Small intestine (tissue), 7 donors: ENCODE measurements around the gene REL. TPM values are rescaled to one million over a fixed set of nuclear protein-coding genes. Genes with fewer than 3 reads are reported as not detected.

ENCODE experiments used
- DNase-seq, 2 donors: peaks; one replicate each; pipeline versions ENCODE4 v3.0.0 to v3.0.0-alpha.2; 2013
- FAIRE-seq: peaks from 2 replicates; lab custom pipeline; 2012; peaks lifted over from hg19 to GRCh38; lab: Jason Lieb, UNC
- H3K27ac ChIP-seq, 3 donors: one replicate each; pipeline ENCODE4 v1.5.1; 2013; ENCODE audit warnings: low read length in 2 of 3, mild to moderate bottlenecking in 2 of 3, control low read depth in 1 of 3, inconsistent platforms in 1 of 3, low read depth in 1 of 3, moderate library complexity in 1 of 3
- H3K27me3 ChIP-seq, 3 donors: one replicate each; pipeline ENCODE4 v1.6.1; 2013; ENCODE audit warnings: low read length in 3 of 3, inconsistent platforms in 1 of 3; ENCODE audit not compliant: control insufficient read depth in 3 of 3, insufficient read depth in 3 of 3
- H3K36me3 ChIP-seq, 3 donors: one replicate each; pipeline ENCODE4 v1.6.1; 2013; ENCODE audit warnings: low read length in 3 of 3, inconsistent platforms in 1 of 3, low read depth in 1 of 3, mild to moderate bottlenecking in 1 of 3, moderate library complexity in 1 of 3; ENCODE audit not compliant: control insufficient read depth in 3 of 3, insufficient read depth in 2 of 3
- H3K4me1 ChIP-seq, 3 donors: one replicate each; pipeline ENCODE4 v1.6.1; 2013; ENCODE audit warnings: low read length in 2 of 3, inconsistent platforms in 1 of 3, low read depth in 1 of 3, mild to moderate bottlenecking in 1 of 3, moderate library complexity in 1 of 3; ENCODE audit not compliant: control insufficient read depth in 3 of 3, insufficient read depth in 2 of 3
- H3K4me3 ChIP-seq, 3 donors: one replicate each; pipeline ENCODE4 v1.5.1; 2013; ENCODE audit warnings: low read length in 3 of 3, control low read depth in 1 of 3, inconsistent platforms in 1 of 3, low read depth in 1 of 3, mild to moderate bottlenecking in 1 of 3, moderate library complexity in 1 of 3
- H3K9me3 ChIP-seq, 2 donors: one replicate each; pipeline ENCODE4 v1.6.1; 2013; ENCODE audit warnings: low read depth in 1 of 2, low read length in 1 of 2; ENCODE audit not compliant: control insufficient read depth in 2 of 2, insufficient read depth in 1 of 2
- WGBS, 3 donors: extraction: QIAGEN DNeasy Blood & Tissue Kit; methylation state at CpG; one replicate each; pipeline ENCODE4 v1.1.7; 2013; 5-methylcytosine and 5-hydroxymethylcytosine counted together
- polyA plus RNA-seq, 4 donors: library from polyadenylated mRNA; stranded (reverse) in 3 of 4; unstranded in 1 of 4; fragments of 200-250 nt in 3 of 4; fragments of 120-200 nt in 1 of 4; gene quantifications; one replicate each; pipeline versions ENCODE4 v1.2.1 to v1.2.3, GENCODE V29; 2013
- donor health status: healthy with polysubstance abuse.
- donor health status: control.
- donor health status: control.
- donor health status: Bipolar disorder and iron deficiency.
- donor health status: healthy.

The REL gene
- polyA plus RNA-seq, 4 donors = 0.81 to 10.3 (median 2.9) TPM

DNA sequence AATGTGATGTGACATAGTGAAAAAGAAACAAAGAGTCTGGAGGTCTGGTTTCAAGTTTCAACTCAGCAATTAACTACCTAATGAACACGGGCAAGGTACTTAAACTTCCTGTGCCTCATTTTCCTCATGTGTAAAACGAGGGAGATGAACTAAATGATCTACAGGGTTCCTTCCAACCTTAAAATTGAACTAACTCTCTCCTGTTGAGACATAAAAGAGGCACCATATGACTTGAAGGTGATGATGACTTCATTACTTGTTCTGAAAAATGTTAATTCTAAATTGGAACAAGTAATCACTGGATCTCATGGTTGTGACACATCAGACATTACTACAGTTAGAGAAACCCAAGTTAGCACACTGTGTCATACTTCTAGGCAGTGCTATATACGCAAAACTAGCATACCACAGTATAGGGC is 8.9 kb upstream of the REL start:
- 60 to 67% (median 60%) methylated on average over 3 of the region's 3 CpGs for WGBS, 3 donors
- peaks cover 0 to 7% of the 10 kb centered on the region in 2 donors for H3K9me3 ChIP-seq
- H3K4me1 ChIP-seq = no peaks in the 10 kb centered on the region
- no peak for DNase-seq
- H3K4me3 ChIP-seq = no peak overlapping the region
- H3K27me3 ChIP-seq = no peaks in the 10 kb centered on the region
- no peaks in the 10 kb centered on the region for H3K36me3 ChIP-seq
- no peak for FAIRE-seq
- H3K27ac ChIP-seq = no peak overlapping the region

DNA sequence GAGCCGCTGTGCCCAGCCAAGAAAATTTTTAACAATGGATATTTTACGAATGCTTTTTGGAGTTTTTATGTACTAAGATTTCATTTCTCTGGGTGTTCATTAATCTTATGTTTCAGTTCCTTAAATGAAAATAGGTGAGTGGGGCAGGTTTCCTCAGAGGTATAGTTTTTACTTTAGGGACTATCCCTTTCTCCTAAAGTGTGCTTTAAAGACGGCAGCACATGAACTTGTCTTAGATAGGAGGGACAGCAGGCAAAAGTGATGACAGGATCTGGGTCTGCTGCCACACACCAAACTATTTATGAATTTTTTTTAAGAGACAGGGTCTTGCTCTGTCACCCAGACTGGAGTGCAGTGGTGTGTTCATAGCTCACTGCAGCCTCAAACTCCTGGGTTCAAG is 8.0 kb upstream of the REL start:
- Histone ChIP-seq H3K4me3 (no peak overlapping the region), H3K9me3 (peaks cover 0 to 5% of the 10 kb centered on the region in 2 donors), H3K27ac (no peak overlapping the region), H3K4me1 (no peaks in the 10 kb centered on the region), H3K36me3 (no peaks in the 10 kb centered on the region), H3K27me3 (no peaks in the 10 kb centered on the region)
- FAIRE-seq = no peak
- WGBS, 3 donors = 81 to 87% (median 83%) methylated on average over 3 of the region's 3 CpGs
- no peak for DNase-seq

DNA sequence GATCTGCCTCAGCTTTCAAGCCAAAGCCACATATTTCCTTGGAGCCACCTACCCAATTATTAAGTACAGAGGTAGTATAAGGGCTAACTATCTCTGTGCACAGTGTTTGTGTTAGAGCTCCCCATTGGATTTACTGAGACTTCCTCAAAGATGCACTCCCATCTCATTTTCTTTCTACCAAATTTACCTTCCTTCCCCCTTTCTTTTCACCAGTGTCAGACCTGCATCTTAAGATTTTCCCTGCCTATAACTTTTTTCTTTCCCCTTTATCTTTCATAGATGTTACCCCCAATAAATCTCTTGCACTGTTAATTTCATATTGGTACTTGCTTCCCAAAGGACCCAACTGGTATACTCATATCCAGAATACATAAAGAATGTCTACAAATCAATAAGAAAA is 5.9 kb upstream of the REL start:
- no peak for DNase-seq
- Histone ChIP-seq H3K27ac (no peak overlapping the region), H3K4me3 (no peak overlapping the region), H3K27me3 (no peaks in the 10 kb centered on the region), H3K9me3 (no peaks in the 10 kb centered on the region), H3K4me1 (peaks cover 0 to 4% (median 0%) of the 10 kb centered on the region in 3 donors), H3K36me3 (no peaks in the 10 kb centered on the region)
- no peak for FAIRE-seq

DNA sequence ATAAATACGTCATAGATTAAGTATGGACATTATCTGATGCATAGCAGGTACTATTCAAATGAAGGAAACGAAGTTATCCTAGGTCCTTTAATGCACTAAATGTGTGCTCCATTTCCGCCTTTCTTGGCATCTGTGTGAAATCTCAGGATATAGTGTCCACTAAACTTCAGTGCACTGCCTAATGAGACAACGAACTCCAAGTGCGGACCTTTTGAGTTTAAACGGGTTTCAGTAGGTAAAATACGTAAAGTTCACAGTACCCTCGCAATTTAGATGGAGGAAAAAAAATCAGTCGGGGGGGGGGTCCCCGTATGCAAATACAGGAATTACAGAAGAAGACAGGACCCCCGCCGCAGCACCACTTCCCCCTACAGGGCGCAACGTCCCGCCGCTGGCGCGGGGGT is 729 bp upstream of the REL start:
- peak in 1 of 2 donors; percentile 49 for DNase-seq
- H3K27ac ChIP-seq = peak overlapping the region; percentile 82 to 99 (median 96)
- WGBS, 3 donors = 0 to 2% (median 2%) methylated on average over 18 of the region's 18 CpGs
- H3K27me3 ChIP-seq = no peaks in the 10 kb centered on the region
- H3K9me3 ChIP-seq = no peaks in the 10 kb centered on the region
- H3K4me1 ChIP-seq = peaks cover 0 to 11% (median 0%) of the 10 kb centered on the region in 3 donors
- no peak for FAIRE-seq
- H3K36me3 ChIP-seq = no peaks in the 10 kb centered on the region
- peak overlapping the region; percentile 66 to 100 (median 93) for H3K4me3 ChIP-seq

DNA sequence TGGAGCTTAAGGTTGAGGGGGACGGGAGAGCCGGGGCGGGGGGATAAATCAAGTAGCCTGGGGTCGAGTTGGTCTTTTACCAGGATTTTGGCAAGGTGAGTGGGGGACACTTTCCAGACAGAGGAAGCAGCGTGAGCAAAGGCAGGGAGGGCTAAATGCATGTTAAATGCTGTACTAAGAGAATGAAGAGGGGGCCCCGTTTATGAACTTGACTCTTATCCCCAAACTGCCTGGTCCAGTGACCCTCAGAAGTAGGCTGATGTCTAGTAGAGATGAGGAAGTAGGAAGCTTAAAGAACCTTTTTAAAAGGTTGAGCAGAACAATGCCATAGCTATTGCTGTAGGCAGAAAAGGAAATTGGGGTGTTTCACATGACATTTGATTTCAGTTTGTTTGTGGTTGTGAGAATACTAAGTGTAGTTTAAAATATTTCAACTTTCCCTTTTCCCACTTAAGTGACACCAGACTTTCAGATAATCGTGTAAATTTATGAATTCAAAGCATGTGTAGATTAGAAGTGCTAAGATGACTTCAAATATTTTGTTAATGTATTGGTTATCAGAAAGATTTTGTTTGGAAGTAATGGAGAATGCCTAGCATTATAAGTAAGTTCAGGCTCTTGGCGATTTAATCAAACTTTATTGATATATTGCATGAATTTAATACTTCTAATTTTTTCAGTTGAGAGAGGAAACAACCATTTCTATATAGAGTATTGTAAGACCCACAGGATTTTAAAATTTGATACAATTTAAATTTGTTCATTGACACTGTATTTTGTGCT is 1.8 kb downstream of the REL start:
- no peaks in the 10 kb centered on the region for H3K27me3 ChIP-seq
- 2 to 7% (median 2%) methylated on average over 8 of the region's 8 CpGs for WGBS, 3 donors
- FAIRE-seq = no peak
- H3K4me1 ChIP-seq = peaks cover 0 to 11% (median 0%) of the 10 kb centered on the region in 3 donors
- peak overlapping the region; percentile 94 to 100 (median 99) for H3K27ac ChIP-seq
- no peaks in the 10 kb centered on the region for H3K36me3 ChIP-seq
- no peaks in the 10 kb centered on the region for H3K9me3 ChIP-seq
- H3K4me3 ChIP-seq = peak overlapping the region; percentile 66 to 100 (median 93)
- peak; percentile 43 to 52 for DNase-seq

DNA sequence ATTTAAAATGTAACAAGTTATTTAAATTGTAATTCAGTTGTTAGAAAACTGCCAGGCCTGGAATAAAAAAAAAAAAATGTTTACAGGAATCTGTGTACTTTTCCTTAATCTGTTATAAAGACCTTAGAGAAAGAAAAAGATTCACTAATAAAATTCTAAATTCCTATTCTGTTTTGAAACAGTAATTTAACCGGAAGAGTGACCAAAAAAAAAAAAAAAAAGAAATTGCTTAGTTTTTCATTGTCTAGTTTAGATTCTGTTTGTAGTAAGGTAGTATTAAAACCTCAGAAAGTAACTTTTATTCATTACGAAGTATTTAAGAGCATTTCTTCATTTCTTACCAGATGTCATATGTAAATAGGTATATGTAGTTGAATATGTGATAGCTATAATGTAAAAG is 2.5 kb downstream of the REL start:
- Histone ChIP-seq H3K4me3 (no peak overlapping the region), H3K9me3 (no peaks in the 10 kb centered on the region), H3K36me3 (no peaks in the 10 kb centered on the region), H3K27ac (peak overlapping the region in 1 of 3 donors; percentile 94), H3K4me1 (peaks cover 0 to 11% (median 0%) of the 10 kb centered on the region in 3 donors), H3K27me3 (no peaks in the 10 kb centered on the region)
- DNase-seq (no peak), FAIRE-seq (no peak)
- whole genome bisulfite sequencing, 3 donors = 2 to 34% (median 12%) methylated on average over 2 of the region's 2 CpGs

DNA sequence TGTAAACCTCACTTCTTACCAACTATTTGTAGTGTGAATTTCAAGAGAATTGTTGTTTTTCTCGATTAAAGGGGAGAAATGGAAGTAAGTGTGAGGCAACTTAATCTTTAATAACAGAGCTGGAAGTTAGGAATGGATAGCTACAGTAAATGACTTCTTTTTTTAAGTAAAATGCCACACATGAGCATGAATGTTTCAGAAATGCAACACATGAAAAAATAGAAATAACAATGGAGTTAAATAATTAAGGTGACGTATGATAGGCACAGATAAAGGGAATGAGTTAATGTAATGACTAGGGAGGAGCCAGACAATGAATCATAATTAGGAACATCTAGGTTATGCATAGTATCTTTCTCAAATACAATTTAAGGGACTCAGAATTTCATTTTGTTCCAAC is 3.4 kb downstream of the REL start:
- Histone ChIP-seq H3K27me3 (no peaks in the 10 kb centered on the region), H3K9me3 (no peaks in the 10 kb centered on the region), H3K4me3 (no peak overlapping the region), H3K27ac (peak overlapping the region in 1 of 3 donors; percentile 94), H3K36me3 (no peaks in the 10 kb centered on the region), H3K4me1 (peaks cover 0 to 11% (median 0%) of the 10 kb centered on the region in 3 donors)
- DNase-seq = peak; percentile 15 to 54
- WGBS, 3 donors = 4 to 33% (median 12%) methylated on average over 2 of the region's 2 CpGs
- FAIRE-seq = no peak

DNA sequence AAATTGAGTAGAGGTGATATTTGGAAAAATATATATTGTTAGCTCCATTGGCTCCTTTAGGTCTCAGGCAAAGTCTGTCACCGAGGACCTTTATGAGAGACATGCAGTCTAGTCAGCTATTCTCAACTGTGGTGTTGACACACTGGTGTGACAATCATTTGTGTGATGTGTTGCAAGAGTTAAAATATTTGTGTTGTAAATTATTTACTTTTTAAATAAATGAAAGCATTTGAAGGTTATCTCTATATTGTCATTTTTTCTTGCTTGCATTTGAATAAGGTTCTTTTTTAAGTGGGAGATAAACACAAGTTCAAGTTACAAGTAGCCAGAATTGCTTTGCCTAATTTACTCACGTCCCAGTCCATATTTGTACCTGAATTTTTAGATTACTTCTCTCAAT is 4.3 kb downstream of the REL start:
- no peak overlapping the region for H3K27ac ChIP-seq
- no peak overlapping the region for H3K4me3 ChIP-seq
- no peaks in the 10 kb centered on the region for H3K9me3 ChIP-seq
- H3K4me1 ChIP-seq = peaks cover 0 to 6% (median 0%) of the 10 kb centered on the region in 3 donors
- no peaks in the 10 kb centered on the region for H3K36me3 ChIP-seq
- H3K27me3 ChIP-seq = no peaks in the 10 kb centered on the region
- FAIRE-seq (no peak), DNase-seq (peak; percentile 20 to 54)
- 26 to 46% (median 45%) methylated on average over 2 of the region's 2 CpGs for WGBS, 3 donors
